Gastrocnemius medialis (tissue), 4 donors: ENCODE data around the gene HECTD2. TPM values are rescaled to one million over a fixed set of nuclear protein-coding genes. Genes with fewer than 3 reads are reported as not detected.

Experiments
- ATAC-seq, 2 donors: fragments of 150-250 bp; one replicate each; pipeline ENCODE4 v1.9.1; 2016
- DNase-seq, 2 donors: peaks; one replicate each; pipeline ENCODE4 v3.0.0-alpha.2; 2019
- H3K27ac ChIP-seq, 4 donors: fragments of 200-600 bp; sonication (generic); 1 replicate in 1 of 4; 2 replicates in 3 of 4; pipeline ENCODE4 v1.5.1; 2016 to 2018; ENCODE audit warnings: mild to moderate bottlenecking in 2 of 4, moderate library complexity in 1 of 4
- H3K27me3 ChIP-seq, 3 donors: fragments of 200-600 bp; sonication (generic) in 2 of 3; 1 replicate in 1 of 3; 2 replicates in 2 of 3; pipeline versions ENCODE4 v1.5.1 to v1.6.0; 2016 to 2019; ENCODE audit warnings: mild to moderate bottlenecking in 1 of 3, moderate library complexity in 1 of 3
- H3K36me3 ChIP-seq, 2 donors: fragments of 200-600 bp; sonication (generic) in 1 of 2; one replicate each; pipeline ENCODE4 v1.5.1; 2017 to 2018
- H3K4me1 ChIP-seq, 2 donors: fragments of 200-600 bp; sonication (generic) in 1 of 2; one replicate each; pipeline ENCODE4 v1.5.1; 2016 to 2017; ENCODE audit warnings: mild to moderate bottlenecking in 2 of 2
- H3K4me3 ChIP-seq, 4 donors: fragments of 200-600 bp; sonication (generic) in 3 of 4; 1 replicate in 1 of 4; 2 replicates in 3 of 4; pipeline ENCODE4 v1.5.1; 2016 to 2019; ENCODE audit warnings: mild to moderate bottlenecking in 2 of 4
- H3K9me3 ChIP-seq, 3 donors: fragments of 200-600 bp; sonication (generic) in 2 of 3; 1 replicate in 1 of 3; 2 replicates in 2 of 3; pipeline ENCODE4 v1.5.1; 2016 to 2019
- CTCF ChIP-seq, 5 experiments: fragments of 450-650 bp in 3 of 5; fragments of 200-600 bp in 2 of 5; sonication (generic) in 2 of 5; IDR thresholded peaks in 4 of 5; conservative IDR thresholded peaks in 1 of 5; 1 replicate in 4 of 5; 2 replicates in 1 of 5; pipeline ENCODE4 v1.5.1; 2016 to 2019; ENCODE audit warnings: antibody characterized with exemption in 5 of 5, mild to moderate bottlenecking in 3 of 5, moderate library complexity in 3 of 5
- POLR2A ChIP-seq, 2 donors: fragments of 450-650 bp; IDR thresholded peaks; one replicate each; pipeline ENCODE4 v1.6.1; 2017; ENCODE audit warnings: antibody characterized with exemption in 2 of 2, mild to moderate bottlenecking in 2 of 2, moderate library complexity in 2 of 2
- in situ Hi-C, 4 donors: fragments of 200-750 bp; cut with MboI; loops; one replicate each; pipeline versions ENCODE4 v1.15.0 to v1.8.0; 2017; ENCODE audit warnings: low sequenced_read_pairs in 4 of 4
- intact Hi-C: fragments of 100-400 bp; cut with DNase I; formaldehyde crosslinking; loops from one replicate; pipeline ENCODE4 v1.15.1; 2023; ENCODE audit warnings: low total_unique reads
- total RNA-seq, 4 donors: library from RNA; depleted of rRNA; stranded (reverse); fragments of >200 nt; gene quantifications; one replicate each; pipeline versions ENCODE4 v1.1.0 to v1.2.3, GENCODE V29; 2016

The HECTD2 gene
- total RNA-seq, 4 donors from 2014 or later = 1.9 to 7.9 (median 3.9) TPM

GRCh38 chr10:91415816-91416215, 5.7 kb downstream of the HECTD2 start:
- in situ Hi-C loops = no loop called here
- H3K27ac ChIP-seq = no peak overlapping the region
- no peaks in the 10 kb centered on the region for H3K9me3 ChIP-seq
- no peaks in the 10 kb centered on the region for H3K36me3 ChIP-seq
- peaks cover 14 to 24% of the 10 kb centered on the region in 2 donors for H3K4me1 ChIP-seq
- intact Hi-C loops = loop anchor here (10.0 kb wide), 1 partner anchor 499 kb away; no protein-coding TSS in a partner anchor
- TF ChIP-seq POLR2A (IDR thresholded peaks at IDR 0.05) = no peak
- no peak for TF ChIP-seq CTCF (IDR thresholded peaks at IDR 0.05 in 4 of 5, conservative IDR thresholded peaks at IDR 0.05 in 1 of 5)
- DNase-seq (no peak), ATAC-seq (no peak)
- no peak overlapping the region for H3K4me3 ChIP-seq
- H3K27me3 ChIP-seq = no peaks in the 10 kb centered on the region

GRCh38 chr10:91416339-91416855, 6.3 kb downstream of the HECTD2 start:
- in situ Hi-C loops = no loop called here
- H3K9me3 ChIP-seq = no peaks in the 10 kb centered on the region
- no peak overlapping the region for H3K4me3 ChIP-seq
- H3K36me3 ChIP-seq = no peaks in the 10 kb centered on the region
- ATAC-seq (no peak), DNase-seq (no peak)
- H3K27me3 ChIP-seq = no peaks in the 10 kb centered on the region
- no peak overlapping the region for H3K27ac ChIP-seq
- TF ChIP-seq POLR2A (IDR thresholded peaks at IDR 0.05) = no peak
- TF ChIP-seq CTCF (IDR thresholded peaks at IDR 0.05 in 4 of 5, conservative IDR thresholded peaks at IDR 0.05 in 1 of 5) = no peak
- intact Hi-C loops = loop anchor here (10.0 kb wide), 1 partner anchor 498 kb away; no protein-coding TSS in a partner anchor
- peaks cover 8 to 19% of the 10 kb centered on the region in 2 donors for H3K4me1 ChIP-seq

- intact Hi-C loops = loop anchor here (10.0 kb wide), 1 partner anchor 496 kb away; no protein-coding TSS in a partner anchor
- Histone ChIP-seq H3K27me3 (no peaks in the 10 kb centered on the region), H3K4me1 (peaks cover 13 to 23% of the 10 kb centered on the region in 2 donors)
Observed at GRCh38 chr10:91418416-91418815, 8.3 kb downstream of the HECTD2 start.

GRCh38 chr10:91420868-91421267, 10.7 kb downstream of the HECTD2 start:
- Histone ChIP-seq H3K27me3 (no peaks in the 10 kb centered on the region), H3K27ac (no peak overlapping the region), H3K4me3 (no peak overlapping the region), H3K36me3 (no peaks in the 10 kb centered on the region), H3K9me3 (no peaks in the 10 kb centered on the region), H3K4me1 (peaks cover 15 to 19% of the 10 kb centered on the region in 2 donors)
- intact Hi-C loops (no loop called here), in situ Hi-C loops (no loop called here)
- ATAC-seq (no peak), DNase-seq (no peak)
- TF ChIP-seq POLR2A (IDR thresholded peaks at IDR 0.05) (no peak), CTCF (IDR thresholded peaks at IDR 0.05 in 4 of 5, conservative IDR thresholded peaks at IDR 0.05 in 1 of 5) (no peak)

More at GRCh38 chr10:91418416-91418815, 8.3 kb downstream of the HECTD2 start:
- no peak overlapping the region for H3K27ac ChIP-seq
- TF ChIP-seq POLR2A (IDR thresholded peaks at IDR 0.05) (no peak), CTCF (IDR thresholded peaks at IDR 0.05 in 4 of 5, conservative IDR thresholded peaks at IDR 0.05 in 1 of 5) (no peak)
- no peak for DNase-seq
- H3K36me3 ChIP-seq = no peaks in the 10 kb centered on the region
- ATAC-seq = no peak
- no peaks in the 10 kb centered on the region for H3K9me3 ChIP-seq
- H3K4me3 ChIP-seq = no peak overlapping the region
- in situ Hi-C loops = no loop called here

GRCh38 chr10:91422915-91423314, 12.8 kb downstream of the HECTD2 start:
- ATAC-seq = no peak
- Histone ChIP-seq H3K36me3 (no peaks in the 10 kb centered on the region), H3K4me1 (peaks cover 10 to 15% of the 10 kb centered on the region in 2 donors), H3K27me3 (no peaks in the 10 kb centered on the region), H3K4me3 (no peak overlapping the region), H3K27ac (no peak overlapping the region), H3K9me3 (no peaks in the 10 kb centered on the region)
- no peak for DNase-seq
- in situ Hi-C loops = no loop called here
- intact Hi-C loops = no loop called here
- no peak for TF ChIP-seq POLR2A (IDR thresholded peaks at IDR 0.05)
